HG02840 (cell line): Measurements from ENCODE around the gene EPHA10.
"Not testable (repeated sequence)": the region's sequence is repeated elsewhere in the genome, so short reads cannot be mapped to it uniquely, and the experiment has no call there.

ENCODE experiments used
- ATAC-seq: cut with Tn5 transposase; IDR thresholded peaks from one replicate; pipeline ENCODE4 v1.9.1; 2021; ENCODE audit warnings: mild to moderate bottlenecking, moderate library complexity, moderate number of reproducible peaks; ENCODE audit not compliant: unreplicated experiment, low FRiP score

EPHA10 gene

DNA sequence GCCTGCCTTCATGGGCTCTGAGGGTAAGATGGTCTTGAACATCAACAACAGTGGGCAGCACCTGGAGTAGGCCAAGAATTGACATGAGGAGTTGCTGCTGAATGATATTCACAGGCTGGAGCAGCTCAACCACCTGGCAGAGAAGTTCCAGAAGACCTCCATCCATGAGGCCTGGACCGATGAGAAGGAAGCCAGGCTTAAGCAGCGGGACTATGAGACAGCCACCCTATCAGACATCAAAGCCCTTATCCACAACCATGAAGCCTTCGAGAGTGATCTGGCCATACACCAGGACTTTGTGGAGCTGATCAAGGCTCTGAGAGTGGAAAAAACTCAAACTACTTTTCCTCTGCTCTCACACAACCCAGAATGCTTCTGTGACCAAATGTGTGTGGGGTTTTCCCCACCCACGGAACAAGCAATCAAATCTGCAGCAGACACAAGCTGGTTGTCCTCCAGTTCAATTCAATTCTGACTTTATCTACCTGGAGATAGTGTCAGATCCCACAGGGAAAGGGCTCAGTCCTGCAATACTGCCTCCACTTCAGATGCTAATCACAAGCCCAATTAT lies 12.1 kb upstream of the EPHA10 start:
- no peak for ATAC-seq

DNA sequence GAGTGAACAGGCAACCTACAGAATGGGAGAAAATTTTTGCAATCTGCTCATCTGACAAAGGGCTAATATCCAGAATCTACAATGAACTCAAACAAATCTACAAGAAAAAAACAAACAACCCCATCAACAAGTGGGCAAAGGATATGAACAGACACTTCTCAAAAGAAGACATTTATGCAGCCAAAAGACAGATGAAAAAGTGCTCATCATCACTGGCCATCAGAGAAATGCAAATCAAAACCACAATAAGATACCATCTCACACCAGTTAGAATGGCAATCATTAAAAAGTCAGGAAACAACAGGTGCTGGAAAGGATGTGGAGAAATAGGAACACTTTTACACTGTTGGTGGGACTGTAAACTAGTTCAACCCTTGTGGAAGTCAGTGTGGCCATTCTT lies 6.5 kb upstream of the EPHA10 start:
- ATAC-seq = not testable (repeated sequence)

DNA sequence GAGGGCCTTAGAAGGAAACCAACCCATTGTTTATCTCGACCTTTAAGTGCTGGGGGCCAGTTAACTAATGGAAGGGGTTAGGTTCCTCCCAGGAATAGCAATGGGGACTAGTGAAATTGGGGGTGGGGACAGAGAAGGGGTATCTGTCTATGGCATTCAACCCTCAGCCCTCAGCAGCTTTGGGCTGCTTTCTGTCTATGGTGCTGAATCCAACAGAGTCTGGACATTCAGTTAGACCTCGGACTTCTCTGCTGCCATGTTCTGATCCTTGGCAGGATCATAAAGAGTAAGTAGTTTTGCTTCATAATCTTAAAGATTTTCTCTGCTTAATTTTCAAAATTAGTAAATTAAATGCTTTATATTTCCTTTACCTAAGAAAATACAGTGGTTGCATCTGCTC lies 2.6 kb upstream of the EPHA10 start:
- ATAC-seq = no peak

DNA sequence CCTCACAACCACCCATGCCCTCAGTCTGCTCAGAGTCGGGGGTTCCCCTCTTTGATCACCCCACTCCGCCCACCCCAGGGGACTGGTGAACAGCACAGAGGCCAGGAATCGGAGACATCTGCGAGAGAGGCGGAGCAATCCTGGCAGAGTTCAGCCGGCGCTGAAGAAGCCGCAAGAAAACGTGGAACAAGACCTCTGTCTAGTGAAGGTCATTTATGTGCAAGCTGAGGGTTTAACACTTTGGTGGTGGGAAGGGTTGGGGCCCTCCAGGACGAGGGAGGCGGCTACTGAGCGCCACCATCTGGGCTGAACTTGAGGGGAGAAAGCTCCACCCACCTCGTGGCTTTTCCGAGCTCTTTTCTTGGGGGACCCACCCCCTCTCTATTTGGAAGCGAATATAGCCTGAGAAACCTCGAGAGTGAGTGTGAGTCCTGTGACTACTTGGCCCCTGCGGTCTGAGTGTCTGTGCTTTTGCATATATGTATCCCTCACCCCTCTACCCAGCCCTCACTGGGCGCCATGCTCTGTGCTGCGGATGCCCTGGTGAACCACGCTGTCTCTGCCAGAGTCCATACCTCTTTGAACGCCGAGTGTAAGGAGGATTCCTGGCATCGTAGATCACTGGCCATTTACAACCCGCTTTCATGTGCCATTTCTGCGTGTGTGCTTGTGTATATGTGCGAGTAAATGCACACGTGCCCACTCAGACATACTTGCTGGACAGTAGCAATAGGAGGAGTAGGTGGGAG lies 1.2 kb upstream of the EPHA10 start:
- ATAC-seq = no peak

DNA sequence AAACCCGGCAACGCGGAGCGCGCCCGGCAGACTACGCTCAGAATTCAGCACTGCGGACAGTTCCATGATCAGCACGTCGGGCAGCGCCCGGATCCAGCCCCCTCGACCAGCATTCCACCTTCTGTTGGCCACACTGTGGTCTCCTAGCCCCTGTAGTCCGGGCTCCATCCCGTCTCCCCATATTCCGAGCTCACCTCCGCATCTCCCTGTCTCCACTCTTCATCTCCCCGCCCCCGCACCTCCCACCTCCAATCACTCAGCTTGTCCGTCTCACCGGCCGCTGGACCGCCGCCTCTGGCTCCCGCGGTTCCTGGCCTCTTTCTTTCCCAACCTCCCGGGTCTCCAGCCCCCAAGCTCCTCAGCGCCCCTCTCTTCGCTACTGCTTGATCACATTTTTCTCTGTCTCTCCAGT lies 500 bp downstream of the EPHA10 start:
- no peak for ATAC-seq

DNA sequence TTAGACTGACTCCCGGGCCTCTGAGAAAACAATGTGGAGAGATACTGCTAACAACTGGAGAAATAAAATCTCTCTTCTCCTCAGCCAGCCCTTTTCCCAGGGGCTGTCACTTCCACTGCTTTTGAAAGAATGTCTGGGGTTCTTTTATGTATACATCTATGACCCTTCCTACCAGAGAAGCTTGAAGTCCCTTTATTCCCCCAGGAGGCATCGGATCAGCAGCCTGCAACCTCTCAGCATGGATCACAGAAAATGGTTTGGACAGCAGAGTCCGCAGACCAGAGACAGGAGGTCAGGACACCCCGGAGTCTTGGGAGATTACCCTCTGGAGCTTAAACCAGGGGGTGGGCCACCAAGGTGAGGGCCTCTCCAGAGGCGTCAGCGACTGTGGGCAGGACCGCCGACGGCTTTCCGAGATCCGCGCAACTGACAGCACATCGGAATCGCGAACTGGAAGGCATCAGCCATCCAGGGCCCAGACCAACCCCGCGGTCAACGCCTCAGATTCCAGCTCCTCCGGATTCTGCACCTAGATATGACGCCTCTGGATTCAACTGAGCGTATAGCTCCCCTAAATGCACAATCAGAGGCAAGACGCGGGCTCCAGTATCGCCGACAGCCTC lies 1.0 kb downstream of the EPHA10 start:
- no peak for ATAC-seq

DNA sequence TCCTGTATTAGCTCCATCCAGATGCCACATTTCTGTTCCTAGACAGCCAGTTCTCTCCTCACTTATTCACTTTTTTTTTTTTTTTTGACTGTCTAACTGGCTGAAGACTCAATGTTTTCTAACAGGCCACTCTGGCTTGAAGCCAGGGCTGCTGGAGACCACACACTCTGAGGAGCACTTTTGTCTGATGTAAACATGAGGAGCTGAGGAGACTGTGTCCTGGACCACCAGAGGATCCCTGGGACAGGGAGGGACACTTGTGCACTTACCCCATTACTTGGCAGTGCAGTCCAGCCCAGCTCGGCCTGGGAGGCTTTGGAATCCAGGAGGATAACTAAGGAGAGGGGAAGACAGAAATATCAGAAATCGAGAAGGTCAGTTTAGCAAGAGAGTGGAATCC lies 2.4 kb downstream of the EPHA10 start:
- ATAC-seq = no peak

DNA sequence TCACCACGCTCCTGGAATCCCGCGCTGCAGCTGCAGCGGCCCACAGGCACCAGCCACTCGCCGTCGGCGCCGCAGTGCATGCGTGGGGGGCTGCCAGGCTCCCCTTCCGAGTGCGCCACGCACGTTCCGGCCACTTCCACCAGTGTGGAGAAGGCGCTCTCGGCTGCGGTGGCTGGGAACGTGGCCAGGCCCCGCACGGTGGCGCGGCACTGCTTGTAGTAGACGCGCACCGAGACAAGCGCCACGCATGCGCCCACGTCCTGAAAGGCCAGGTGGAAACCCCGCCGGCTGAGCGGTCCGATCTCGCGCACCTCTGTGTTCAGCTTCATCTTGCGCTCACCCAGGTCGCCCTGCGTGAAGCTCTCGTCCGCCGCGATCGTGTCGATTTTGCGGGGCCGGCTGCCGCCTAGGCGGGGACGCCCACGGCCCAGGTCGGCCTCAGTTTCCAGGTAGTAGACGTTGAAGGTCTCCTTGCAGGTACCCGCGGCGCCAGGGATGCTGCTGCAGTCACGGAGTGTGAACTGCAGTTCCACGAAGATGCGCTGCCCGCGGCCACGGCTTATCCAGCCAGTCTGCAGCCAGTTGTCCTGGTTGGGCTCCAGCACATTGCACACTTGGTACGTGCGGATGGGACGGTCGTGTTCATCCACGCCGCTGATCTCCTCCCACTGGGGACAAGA lies 3.4 kb downstream of the EPHA10 start:
- ATAC-seq = no peak

DNA sequence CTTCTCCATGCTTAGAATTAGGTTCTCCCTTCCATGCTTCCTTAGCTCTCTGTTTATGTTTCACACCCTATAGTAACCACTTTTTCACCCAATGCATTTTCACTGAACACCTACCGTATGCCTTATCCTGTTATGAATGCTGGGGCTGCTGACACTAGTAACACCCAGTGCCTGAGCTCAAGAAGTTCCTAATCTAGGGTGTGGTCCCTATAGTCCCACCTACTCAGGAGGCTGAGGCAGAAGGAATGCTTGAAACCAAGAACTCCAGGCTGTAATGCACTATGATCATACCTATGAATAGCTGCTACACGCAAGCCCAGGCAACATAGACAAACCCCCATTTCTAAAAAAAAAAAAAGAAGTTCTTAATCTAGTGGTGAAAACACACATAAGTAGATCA lies 5.5 kb downstream of the EPHA10 start:
- ATAC-seq = no peak

DNA sequence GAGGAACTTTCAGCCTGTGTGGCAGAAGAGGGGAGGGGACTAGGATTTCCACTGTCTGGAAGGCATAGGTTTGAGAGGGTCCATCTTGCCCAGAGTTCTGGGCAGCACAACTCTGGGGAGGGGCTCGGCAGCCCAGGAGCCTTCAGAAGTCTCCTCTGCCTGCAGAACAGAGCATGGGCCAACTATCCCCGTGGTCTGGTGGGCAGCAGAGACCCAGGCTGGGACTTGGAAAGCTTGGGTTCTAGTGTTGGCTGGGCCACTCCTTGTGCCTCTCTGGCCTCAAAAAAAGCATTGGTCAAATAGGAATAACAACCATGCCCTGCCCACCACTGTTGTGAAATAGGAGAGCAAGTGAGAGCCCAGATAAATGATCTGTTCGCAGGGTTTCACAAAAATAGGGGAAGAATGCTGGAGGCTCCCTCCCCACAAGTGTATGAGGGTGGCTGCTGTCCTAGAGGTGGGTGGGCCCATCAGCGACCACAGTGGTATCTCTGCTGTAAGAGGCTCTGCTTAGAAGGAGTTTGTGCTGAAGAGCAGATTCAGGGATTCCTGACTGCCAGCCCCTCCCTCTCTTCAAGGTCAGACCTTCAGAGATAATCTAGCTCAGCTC lies 8.9 kb downstream of the EPHA10 start:
- no peak for ATAC-seq

DNA sequence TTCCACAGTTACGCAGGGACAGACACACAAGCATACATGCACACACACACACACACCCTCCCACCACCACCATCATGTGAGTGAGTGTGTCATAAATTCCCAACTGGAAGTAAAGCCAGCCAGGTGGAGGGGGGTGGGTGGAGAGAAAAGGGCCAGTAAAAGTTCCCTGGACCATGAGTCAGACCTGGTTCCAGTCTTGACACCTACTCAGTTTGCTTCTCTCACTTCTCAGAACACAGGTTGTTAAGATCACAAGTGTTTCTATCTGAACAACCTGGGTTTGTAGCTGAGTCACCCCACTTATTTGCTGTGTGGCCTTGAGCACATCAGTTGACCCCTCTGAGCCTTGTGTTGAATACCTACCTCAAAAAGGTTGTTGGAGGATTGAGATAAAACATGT lies 9.6 kb downstream of the EPHA10 start:
- no peak for ATAC-seq

DNA sequence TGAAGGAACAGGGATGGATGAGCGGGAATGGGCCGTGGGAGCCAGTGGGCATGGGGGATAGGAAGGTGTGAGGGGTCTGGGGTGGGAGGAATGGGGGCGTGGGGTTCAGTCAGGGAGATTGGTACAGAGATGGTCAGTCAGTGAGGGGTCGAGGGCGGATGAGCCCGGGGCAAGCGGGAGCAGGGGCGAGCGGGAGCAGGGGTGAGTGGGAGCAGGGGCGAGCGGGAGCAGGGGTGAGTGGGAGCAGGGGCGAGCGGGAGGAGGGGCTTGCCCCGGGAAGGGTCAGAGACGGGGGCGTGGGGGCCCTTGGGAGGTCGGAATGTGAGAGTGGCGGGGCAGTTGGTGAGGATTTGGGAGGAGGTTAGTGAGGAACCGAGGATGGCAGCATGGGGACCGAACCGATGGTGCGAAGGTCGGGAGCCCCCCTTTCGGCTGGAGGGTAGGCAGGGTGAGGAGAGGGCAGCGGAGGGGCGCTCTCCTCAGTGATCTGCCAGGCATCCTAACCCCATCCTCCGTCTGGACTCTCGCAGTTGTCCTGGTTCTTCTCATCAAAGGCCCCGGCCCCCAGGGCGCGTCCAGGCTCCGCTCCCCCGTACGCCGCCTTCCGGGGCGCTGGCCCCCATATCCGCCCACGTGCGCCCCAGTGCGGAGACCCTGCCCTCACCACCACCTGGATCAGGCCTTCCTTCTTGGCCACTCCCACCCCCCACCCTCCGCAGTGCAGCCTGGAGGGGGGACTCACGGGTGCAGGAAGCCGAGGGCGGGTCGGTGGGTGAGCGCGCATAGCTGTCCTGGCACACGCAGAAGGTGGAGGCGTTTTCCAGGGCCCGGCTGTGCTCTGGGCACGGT lies 11.2 kb downstream of the EPHA10 start:
- ATAC-seq = no peak

DNA sequence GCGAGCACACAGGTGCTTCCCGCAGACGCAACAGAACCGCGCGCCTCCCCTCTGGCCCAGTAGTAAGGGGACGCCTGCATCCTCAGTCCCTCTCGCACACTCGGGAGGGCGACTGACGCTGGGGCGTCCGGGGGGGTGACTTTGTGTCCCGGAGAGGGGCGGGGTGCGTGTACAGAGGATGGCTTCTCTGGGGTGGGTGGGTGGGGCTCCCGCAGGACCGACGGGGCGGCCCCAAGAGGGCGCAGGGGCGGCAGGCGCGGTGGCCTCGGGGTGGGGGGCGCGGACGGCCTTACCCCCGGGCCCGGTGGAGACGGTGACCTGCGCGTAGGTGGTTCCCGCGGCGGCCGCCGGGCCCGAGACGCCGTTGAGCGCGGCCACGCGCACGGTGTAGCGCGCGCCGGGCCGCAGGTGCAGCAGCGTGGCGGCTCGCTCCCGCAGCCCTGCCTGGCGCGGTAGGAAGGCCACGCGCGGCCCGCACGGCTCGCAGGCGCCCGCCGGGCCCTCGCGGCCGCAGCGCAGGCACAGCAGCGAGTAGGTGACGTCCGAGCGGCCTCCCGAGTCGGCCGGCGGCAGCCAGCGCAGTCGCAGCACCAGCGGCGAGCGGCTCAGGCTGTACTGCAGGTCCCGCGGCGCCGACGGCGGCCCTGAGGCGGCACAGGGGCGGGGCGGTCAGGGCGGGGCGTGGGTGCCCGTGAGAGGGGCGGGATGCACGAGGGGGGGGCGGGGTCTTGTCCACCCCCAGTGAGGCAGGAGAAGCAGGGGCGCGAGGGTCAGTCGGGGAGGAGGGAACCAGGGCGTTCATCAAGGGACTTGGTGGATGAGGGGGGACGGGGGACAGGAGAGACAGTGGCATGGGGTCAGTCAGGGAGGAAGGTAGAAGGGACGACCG lies 12.1 kb downstream of the EPHA10 start:
- ATAC-seq = no peak

DNA sequence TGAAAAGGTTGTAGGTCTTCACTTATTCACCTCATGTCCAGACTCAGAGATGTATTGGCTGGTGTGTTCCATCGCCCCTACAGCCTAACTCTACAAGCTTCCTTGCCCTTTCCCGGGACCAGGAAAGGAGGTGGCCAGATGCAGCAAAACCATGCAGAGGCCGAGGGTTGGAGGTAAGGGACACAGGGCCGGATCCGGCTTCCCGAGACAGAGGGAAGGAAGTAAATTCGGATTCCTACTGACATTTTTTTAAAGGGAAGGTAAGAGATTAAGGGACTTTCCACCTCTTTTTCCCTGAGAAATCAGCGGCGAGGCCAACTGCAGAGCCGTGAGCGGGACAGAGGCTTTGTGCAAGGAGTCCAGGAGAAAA lies 12.7 kb downstream of the EPHA10 start:
- no peak for ATAC-seq

DNA sequence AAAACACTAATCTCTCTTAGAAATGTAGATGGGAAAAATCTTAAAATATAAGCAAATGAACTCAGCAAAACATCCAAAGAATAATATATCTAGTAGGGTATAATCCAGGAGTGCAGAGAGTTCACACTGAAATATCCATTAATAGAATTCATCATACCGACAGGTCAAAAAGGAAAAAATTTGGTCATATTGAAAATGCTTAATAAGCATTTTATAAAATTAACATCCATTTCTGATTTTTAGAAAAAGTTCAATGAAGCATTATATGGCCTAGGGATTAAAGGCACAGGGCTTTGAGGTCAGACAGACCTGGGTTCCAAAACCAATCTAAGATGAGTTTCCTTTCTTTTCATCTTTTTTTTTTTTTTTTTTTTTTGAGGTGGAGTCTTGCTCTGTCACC lies 16.4 kb downstream of the EPHA10 start:
- no peak for ATAC-seq

DNA sequence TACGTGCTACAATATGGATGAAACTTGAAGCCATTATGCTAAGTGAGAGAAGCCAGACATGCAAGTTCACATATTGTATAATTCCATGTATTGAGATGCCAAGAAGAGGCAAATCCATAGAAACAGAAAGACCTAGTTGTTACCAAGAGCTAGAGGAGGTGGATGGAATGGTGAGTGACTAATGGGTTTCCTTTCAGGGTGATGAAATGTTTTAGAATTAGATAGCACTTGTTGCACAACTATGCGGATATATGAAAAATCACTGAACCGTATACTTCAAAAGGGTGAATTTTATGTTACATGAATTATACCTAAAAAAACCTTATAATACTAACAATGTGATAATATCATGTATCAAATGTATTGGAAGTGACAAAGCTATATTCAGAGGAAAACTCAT lies 18.1 kb downstream of the EPHA10 start:
- no peak for ATAC-seq

DNA sequence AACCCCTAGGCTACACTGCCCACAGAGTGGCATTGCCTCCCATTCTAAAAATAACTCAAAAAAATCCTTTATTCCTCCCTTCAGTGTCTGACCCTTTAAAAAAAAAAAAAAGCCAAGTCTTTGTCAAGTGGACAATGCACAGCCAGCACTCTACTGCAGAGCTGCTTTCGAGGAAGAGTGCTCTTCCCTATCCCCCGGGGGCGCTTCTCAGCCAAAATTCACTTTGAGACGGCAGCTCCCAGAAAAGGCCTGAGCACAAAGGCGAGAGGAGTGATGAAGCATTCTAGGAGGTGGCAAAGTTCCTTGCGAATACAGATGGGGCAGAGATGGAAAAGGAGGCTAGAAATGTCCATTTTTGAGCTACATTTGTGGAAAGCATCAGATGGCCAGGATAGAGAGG lies 23.3 kb downstream of the EPHA10 start:
- no peak for ATAC-seq

DNA sequence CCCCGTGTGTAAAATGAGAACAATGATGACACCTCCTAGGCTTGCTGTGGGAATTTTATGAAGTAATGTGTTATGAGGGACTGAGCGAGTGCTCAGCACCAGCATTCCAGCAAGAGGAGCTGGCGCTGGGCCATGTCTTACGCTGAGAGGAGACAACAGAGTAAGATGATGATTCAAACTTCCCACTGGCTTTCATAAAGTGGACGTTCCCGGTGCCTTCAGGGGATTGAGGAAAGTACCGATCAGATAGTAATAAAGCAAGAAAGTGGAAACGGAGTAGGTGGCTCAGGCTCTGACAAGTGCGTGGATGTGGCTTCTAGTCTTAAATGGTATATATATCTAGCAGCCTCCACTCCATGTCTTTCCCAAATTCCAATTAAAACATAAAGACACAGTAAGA lies 23.8 kb downstream of the EPHA10 start:
- no peak for ATAC-seq

DNA sequence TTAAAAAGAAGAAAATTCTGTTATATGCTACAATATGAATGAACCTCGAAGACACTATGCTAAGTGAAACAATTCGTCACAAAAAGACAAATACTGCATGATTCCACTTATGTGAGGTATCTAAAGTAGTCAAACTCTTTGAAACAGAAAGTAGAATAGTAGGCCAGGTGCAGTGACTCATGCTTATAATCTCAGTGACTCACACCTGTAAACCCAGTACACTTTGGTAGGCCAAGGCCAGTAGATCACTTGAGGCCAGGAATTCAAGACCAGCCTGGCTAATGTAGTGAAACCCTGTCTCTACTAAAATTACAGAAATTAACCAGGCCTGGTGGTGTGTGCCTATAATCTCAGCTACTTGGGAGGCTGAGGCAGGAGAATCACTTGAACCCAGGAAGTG lies 25.7 kb downstream of the EPHA10 start:
- ATAC-seq = no peak
